Neuron (in vitro differentiated cells): ENCODE data around the gene CEP57L1.
"Not testable (repeated sequence)": the region's sequence is repeated elsewhere in the genome, so short reads cannot be mapped to it uniquely, and the experiment has no call there.

Experiments used
- H2AFZ ChIP-seq: one replicate; pipeline ENCODE4 v1.6.1; 2013; ENCODE audit warnings: low read depth, mild to moderate bottlenecking, inconsistent platforms, low read length, moderate library complexity
- H3K27me3 ChIP-seq: one replicate; pipeline ENCODE4 v1.6.1; 2013; ENCODE audit warnings: low read length; ENCODE audit not compliant: insufficient read depth
- H3K36me3 ChIP-seq: one replicate; pipeline ENCODE4 v1.6.1; 2013; ENCODE audit warnings: low read length; ENCODE audit not compliant: insufficient read depth
- H3K4me1 ChIP-seq: one replicate; pipeline ENCODE4 v1.6.1; 2013; ENCODE audit warnings: low read length; ENCODE audit not compliant: insufficient read depth
- H3K4me3 ChIP-seq: 2 replicates; pipeline ENCODE4 v1.5.1; 2013; ENCODE audit warnings: mild to moderate bottlenecking, low read length, moderate library complexity
- H3K9me3 ChIP-seq: one replicate; pipeline ENCODE4 v1.6.1; 2013; ENCODE audit warnings: low read length

CEP57L1 gene

DNA sequence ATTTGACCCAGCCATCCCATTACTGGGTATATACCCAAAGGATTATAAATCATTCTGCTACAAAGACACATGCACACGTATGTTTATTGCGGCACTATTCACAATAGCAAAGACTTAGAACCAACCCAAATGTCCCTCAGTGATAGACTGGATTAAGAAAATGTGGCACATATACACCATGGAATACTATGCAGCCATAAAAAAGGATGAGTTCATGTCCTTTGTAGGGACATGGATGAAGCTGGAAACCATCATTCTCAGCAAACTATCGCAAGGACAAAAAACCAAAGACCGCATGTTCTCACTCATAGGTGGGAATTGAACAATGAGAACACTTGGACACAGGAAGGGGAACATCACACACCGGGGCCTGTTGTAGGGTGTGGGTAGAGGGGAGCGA is 40.7 kb downstream of the CEP57L1 start:
- not testable (repeated sequence) for H3K4me3 ChIP-seq, H3K9me3 ChIP-seq

GRCh38 chr6:109136530-109136929 is 41.2 kb downstream of the CEP57L1 start:
- not testable (repeated sequence) for H3K9me3 ChIP-seq, H3K27me3 ChIP-seq, H3K36me3 ChIP-seq, H3K4me3 ChIP-seq, H3K4me1 ChIP-seq, H2AFZ ChIP-seq

More for the DNA sequence above, 40.7 kb downstream of the CEP57L1 start:
- H3K27me3 ChIP-seq, H2AFZ ChIP-seq, H3K4me1 ChIP-seq, H3K36me3 ChIP-seq: not testable (repeated sequence)

DNA sequence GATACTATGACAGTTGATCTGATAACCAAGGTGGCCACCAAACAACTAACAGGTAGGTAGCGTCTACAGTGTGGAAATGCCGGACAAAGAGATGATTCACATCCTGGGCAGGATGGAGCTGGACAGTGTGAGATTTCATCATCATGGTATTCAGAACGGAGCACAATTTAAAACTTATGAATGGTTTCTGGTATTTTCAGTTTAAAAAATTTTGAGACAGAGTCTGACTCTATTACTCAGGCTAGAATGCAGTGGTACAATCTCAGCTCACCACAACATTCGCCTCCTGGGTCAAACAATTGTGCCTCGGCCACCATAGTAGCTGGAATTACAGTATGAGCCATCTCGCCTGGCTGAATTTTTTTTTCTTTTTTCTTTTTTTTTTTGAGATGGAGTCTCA is 43.8 kb downstream of the CEP57L1 start:
- no peak overlapping the region for H3K4me3 ChIP-seq
- peaks cover 2% of the 10 kb centered on the region for H3K9me3 ChIP-seq
- no peaks in the 10 kb centered on the region for H3K4me1 ChIP-seq
- no peaks in the 10 kb centered on the region for H3K36me3 ChIP-seq
- no peak overlapping the region for H2AFZ ChIP-seq
- H3K27me3 ChIP-seq: no peaks in the 10 kb centered on the region

DNA sequence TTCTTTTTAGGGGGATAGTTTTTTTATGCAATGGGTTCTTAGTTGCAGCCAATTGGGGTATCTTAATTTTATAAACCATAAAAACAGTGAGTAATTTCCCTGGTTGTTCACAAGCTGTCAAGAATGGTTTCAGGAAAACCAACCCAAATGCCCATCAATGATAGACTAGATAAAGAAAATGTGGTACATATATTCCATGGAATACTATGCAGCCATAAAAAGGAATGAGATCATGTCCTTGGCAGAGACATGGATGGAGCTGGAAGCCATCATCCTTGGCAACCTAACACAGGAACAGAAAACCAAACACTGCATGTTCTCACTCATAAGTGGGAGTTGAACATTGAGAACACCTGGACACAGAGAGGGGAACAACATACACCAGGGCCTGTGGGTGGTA is 46.8 kb downstream of the CEP57L1 start:
- not testable (repeated sequence) for H2AFZ ChIP-seq, H3K4me1 ChIP-seq, H3K9me3 ChIP-seq, H3K27me3 ChIP-seq, H3K36me3 ChIP-seq, H3K4me3 ChIP-seq

DNA sequence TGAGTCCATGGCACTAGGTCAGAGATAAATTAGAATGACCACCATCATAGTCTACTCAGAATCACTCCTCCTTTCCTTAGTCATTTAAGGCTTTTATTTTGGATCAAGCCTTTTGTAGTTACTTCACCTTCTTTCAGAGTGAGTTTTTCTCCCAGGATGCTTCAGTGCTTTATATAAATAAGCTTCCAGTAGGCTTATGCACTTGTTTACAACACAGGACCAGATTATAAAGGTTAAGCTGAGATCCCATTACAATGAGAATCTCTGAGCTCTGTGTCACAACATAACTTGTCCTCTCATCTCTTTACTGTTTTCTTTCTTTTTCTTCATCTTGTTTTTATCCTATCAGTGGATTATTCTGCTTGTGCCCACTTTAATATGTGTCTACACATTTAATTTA is 47.9 kb downstream of the CEP57L1 start:
- H3K9me3 ChIP-seq: peaks cover 2% of the 10 kb centered on the region
- no peaks in the 10 kb centered on the region for H3K27me3 ChIP-seq
- H3K4me1 ChIP-seq: no peaks in the 10 kb centered on the region
- peaks cover 6% of the 10 kb centered on the region for H3K36me3 ChIP-seq
- no peak overlapping the region for H2AFZ ChIP-seq
- H3K4me3 ChIP-seq: no peak overlapping the region

DNA sequence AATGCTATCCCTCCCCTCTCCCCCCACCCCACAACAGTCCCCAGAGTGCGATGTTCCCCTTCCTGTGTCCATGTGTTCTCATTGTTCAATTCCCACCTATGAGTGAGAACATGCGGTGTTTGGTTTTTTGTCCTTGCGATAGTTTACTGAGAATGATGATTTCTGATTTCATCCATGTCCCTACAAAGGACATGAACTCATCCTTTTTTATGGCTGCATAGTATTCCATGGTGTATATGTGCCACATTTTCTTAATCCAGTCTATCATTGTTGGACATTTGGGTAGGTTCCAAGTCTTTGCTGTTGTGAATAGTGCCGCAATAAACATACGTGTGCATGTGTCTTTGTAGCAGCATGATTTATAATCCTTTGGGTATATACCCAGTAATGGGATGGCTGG is 52.9 kb downstream of the CEP57L1 start:
- H3K4me1 ChIP-seq: not testable (repeated sequence)

DNA sequence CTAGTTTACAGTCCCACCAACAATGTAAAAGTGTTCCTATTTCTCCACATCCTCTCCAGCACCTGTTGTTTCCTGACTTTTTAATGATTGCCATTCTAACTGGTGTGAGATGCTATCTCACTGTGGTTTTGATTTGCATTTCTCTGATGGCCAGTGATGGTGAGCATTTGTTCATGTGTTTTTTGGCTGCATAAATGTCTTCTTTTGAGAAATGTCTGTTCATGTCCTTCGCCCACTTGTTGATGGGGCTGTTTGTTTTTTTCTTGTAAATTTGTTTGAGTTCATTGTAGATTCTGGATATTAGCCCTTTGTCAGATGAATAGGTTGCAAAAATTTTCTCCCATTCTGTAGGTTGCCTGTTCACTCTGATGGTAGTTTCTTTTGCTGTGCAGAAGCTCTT is 53.4 kb downstream of the CEP57L1 start:
- H3K4me1 ChIP-seq, H3K27me3 ChIP-seq, H3K9me3 ChIP-seq, H3K4me3 ChIP-seq, H3K36me3 ChIP-seq, H2AFZ ChIP-seq: not testable (repeated sequence)

More for the DNA sequence above, 52.9 kb downstream of the CEP57L1 start:
- H3K9me3 ChIP-seq, H3K27me3 ChIP-seq, H3K36me3 ChIP-seq, H3K4me3 ChIP-seq, H2AFZ ChIP-seq: not testable (repeated sequence)

DNA sequence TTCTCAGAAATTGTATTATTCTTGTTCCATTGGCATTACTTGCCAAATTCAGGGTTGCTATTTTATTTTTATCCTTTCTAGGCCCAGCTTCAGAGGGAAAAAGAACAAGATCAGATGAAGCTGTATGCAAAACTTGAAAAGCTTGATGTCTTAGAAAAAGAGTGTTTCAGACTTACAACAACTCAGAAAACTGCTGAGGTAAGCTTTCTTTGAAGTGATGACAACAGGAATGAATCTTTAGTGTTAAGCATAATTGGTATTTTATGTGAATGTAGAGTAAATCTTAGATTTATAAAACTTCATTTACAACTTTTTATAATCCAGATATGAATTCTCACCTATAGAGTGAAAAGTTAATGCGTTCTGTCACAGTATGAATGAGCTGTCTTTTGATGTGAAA is 58.4 kb downstream of the CEP57L1 start:
- H3K9me3 ChIP-seq: no peaks in the 10 kb centered on the region
- H3K27me3 ChIP-seq: no peaks in the 10 kb centered on the region
- H3K4me1 ChIP-seq: no peaks in the 10 kb centered on the region
- no peak overlapping the region for H2AFZ ChIP-seq
- no peak overlapping the region for H3K4me3 ChIP-seq
- H3K36me3 ChIP-seq: peaks cover 19% of the 10 kb centered on the region

DNA sequence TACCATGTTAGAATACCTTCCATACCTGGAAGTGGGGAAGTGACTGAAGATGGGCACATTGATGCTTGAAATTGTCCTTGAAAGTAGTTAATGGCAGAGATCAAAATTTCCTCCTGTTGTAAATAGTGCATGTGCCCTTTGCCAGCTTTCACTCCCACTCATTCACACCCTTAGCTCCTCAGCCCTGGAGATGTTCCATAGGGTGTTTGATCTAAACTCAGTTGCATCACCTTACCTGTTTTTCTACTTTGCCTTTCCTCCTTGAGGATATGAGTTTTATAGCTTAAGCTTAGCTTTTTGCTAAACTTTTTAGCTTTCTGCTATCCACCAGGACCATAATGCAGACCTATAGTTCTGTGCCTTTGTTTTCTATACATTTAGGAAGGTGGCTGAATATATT is 69.0 kb downstream of the CEP57L1 start:
- Histone ChIP-seq H3K4me3 (no peak overlapping the region), H3K4me1 (peaks cover 9% of the 10 kb centered on the region), H3K9me3 (no peaks in the 10 kb centered on the region), H2AFZ (no peak overlapping the region), H3K36me3 (peaks cover 11% of the 10 kb centered on the region), H3K27me3 (no peaks in the 10 kb centered on the region)

GRCh38 chr6:109165392-109165974 is 70.2 kb downstream of the CEP57L1 start:
- Histone ChIP-seq H2AFZ (no peak overlapping the region), H3K4me3 (no peak overlapping the region), H3K36me3 (peaks cover 7% of the 10 kb centered on the region), H3K9me3 (no peaks in the 10 kb centered on the region), H3K27me3 (no peaks in the 10 kb centered on the region), H3K4me1 (peaks cover 9% of the 10 kb centered on the region)

GRCh38 chr6:109166673-109167072 is 71.4 kb downstream of the CEP57L1 start:
- Histone ChIP-seq H3K36me3 (peaks cover 4% of the 10 kb centered on the region), H3K27me3 (no peaks in the 10 kb centered on the region), H3K4me1 (peaks cover 9% of the 10 kb centered on the region), H3K9me3 (no peaks in the 10 kb centered on the region), H3K4me3 (no peak overlapping the region), H2AFZ (no peak overlapping the region)

- H3K9me3 ChIP-seq: no peaks in the 10 kb centered on the region
- peaks cover 9% of the 10 kb centered on the region for H3K4me1 ChIP-seq
- H3K4me3 ChIP-seq: no peak overlapping the region
- H3K36me3 ChIP-seq: no peaks in the 10 kb centered on the region
- no peaks in the 10 kb centered on the region for H3K27me3 ChIP-seq
- no peak overlapping the region for H2AFZ ChIP-seq
Observed at GRCh38 chr6:109167562-109167961, 72.3 kb downstream of the CEP57L1 start.

GRCh38 chr6:109170333-109170732 is 75.0 kb downstream of the CEP57L1 start:
- Histone ChIP-seq H2AFZ (no peak overlapping the region), H3K9me3 (no peaks in the 10 kb centered on the region), H3K4me3 (no peak overlapping the region), H3K4me1 (peaks cover 8% of the 10 kb centered on the region), H3K36me3 (no peaks in the 10 kb centered on the region), H3K27me3 (no peaks in the 10 kb centered on the region)

GRCh38 chr6:109172101-109172746 is 76.9 kb downstream of the CEP57L1 start:
- H3K36me3 ChIP-seq: no peaks in the 10 kb centered on the region
- H3K4me3 ChIP-seq: no peak overlapping the region
- no peaks in the 10 kb centered on the region for H3K9me3 ChIP-seq
- H3K27me3 ChIP-seq: no peaks in the 10 kb centered on the region
- no peak overlapping the region for H2AFZ ChIP-seq
- no peaks in the 10 kb centered on the region for H3K4me1 ChIP-seq
